Endothelial cell (in vitro differentiated cells): Measurements from ENCODE around the gene PRPF19. TPM values are rescaled to one million over a fixed set of nuclear protein-coding genes. Genes with fewer than 3 reads are reported as not detected.

ENCODE experiments used
- DNase-seq: peaks from one replicate; pipeline ENCODE4 v3.0.0; 2021; ENCODE audit warnings: low spot score
- H3K27ac Mint-ChIP-seq: one replicate; pipeline ENCODE4 v1.8.0; 2021; ENCODE audit warnings: mixed read lengths, inconsistent platforms; ENCODE audit not compliant: unreplicated experiment
- H3K27me3 Mint-ChIP-seq: one replicate; pipeline ENCODE4 v1.8.0; 2021; ENCODE audit warnings: mild to moderate bottlenecking, moderate library complexity, mixed read lengths, inconsistent platforms; ENCODE audit not compliant: unreplicated experiment
- H3K36me3 Mint-ChIP-seq: one replicate; pipeline ENCODE4 v1.8.0; 2021; ENCODE audit warnings: mild to moderate bottlenecking, low read depth, mixed read lengths, inconsistent platforms; ENCODE audit not compliant: unreplicated experiment
- H3K4me1 Mint-ChIP-seq: one replicate; pipeline ENCODE4 v1.8.0; 2021; ENCODE audit warnings: mild to moderate bottlenecking, mixed read lengths, inconsistent platforms; ENCODE audit not compliant: unreplicated experiment
- H3K4me3 Mint-ChIP-seq: one replicate; pipeline ENCODE4 v1.8.0; 2021; ENCODE audit warnings: mild to moderate bottlenecking, mixed read lengths, inconsistent platforms; ENCODE audit not compliant: unreplicated experiment
- H3K9me3 Mint-ChIP-seq: one replicate; pipeline ENCODE4 v1.8.0; 2021; ENCODE audit warnings: mixed read lengths, inconsistent platforms; ENCODE audit not compliant: unreplicated experiment
- CTCF ChIP-seq: fragments of 200-600 bp; sonication (generic); IDR thresholded peaks from one replicate; pipeline ENCODE4 v1.5.0; 2021; ENCODE audit warnings: antibody characterized with exemption; ENCODE audit not compliant: unreplicated experiment
- total RNA-seq: library from RNA; stranded (reverse); fragmentation: NEBNext Ultra II Directional; extraction: Animal tissue kit (Norgen Biotek cat#: 25700); gene quantifications from one replicate; pipeline ENCODE4 v1.2.1, GENCODE V29; 2021; ENCODE audit not compliant: unreplicated experiment

The PRPF19 gene
- total RNA-seq, 1 donor from 2014 or later = 163 TPM

- no peak overlapping the region for H3K27ac Mint-ChIP-seq
- H3K27me3 Mint-ChIP-seq = peaks cover 9% of the 10 kb centered on the region
- no peak for TF ChIP-seq CTCF
- peaks cover 33% of the 10 kb centered on the region for H3K4me1 Mint-ChIP-seq
- H3K36me3 Mint-ChIP-seq = peaks cover 8% of the 10 kb centered on the region
- H3K9me3 Mint-ChIP-seq = no peaks in the 10 kb centered on the region
- DNase-seq = peak; percentile 23
- H3K4me3 Mint-ChIP-seq = peak overlapping the region; percentile 87
Observed at GRCh38 chr11:60842668-60843600, 63.5 kb downstream of the PRPF19 start.

GRCh38 chr11:60841797-60842667, 64.4 kb downstream of the PRPF19 start, which contains the start of gene CCDC86:
Gene CCDC86 (plus strand): TSS chr11:60842113. CDS start chr11:60842125, 12 bp downstream.
- Mint-ChIP-seq H3K36me3 (peaks cover 8% of the 10 kb centered on the region), H3K27ac (peak within 1 kb of the TSS; percentile 62), H3K27me3 (peaks cover 8% of the 10 kb centered on the region), H3K4me1 (peaks cover 33% of the 10 kb centered on the region), H3K9me3 (no peaks in the 10 kb centered on the region), H3K4me3 (peak within 1 kb of the TSS; percentile 87)
- DNase-seq = peak; percentile 98
- TF ChIP-seq CTCF = no peak

Other genes starting within 250 kb of the PRPF19 start
- not detected for gene MS4A8, start 207.0 kb downstream of the PRPF19 start, total RNA-seq
- gene MS4A18, start 181.9 kb downstream of the PRPF19 start, total RNA-seq = not detected
- gene MS4A15, start 149.7 kb downstream of the PRPF19 start, total RNA-seq = not detected
- not detected for gene MS4A10, start 121.3 kb downstream of the PRPF19 start, total RNA-seq
- 15.5 TPM for gene CCDC86, start 64.5 kb downstream of the PRPF19 start, total RNA-seq
- not detected for gene PTGDR2, start 50.6 kb downstream of the PRPF19 start, total RNA-seq
- gene ZP1, start 39.0 kb downstream of the PRPF19 start, total RNA-seq = not detected
- 95.1 TPM for gene TMEM109, start 7.6 kb upstream of the PRPF19 start, total RNA-seq
- gene TMEM132A, start 17.9 kb upstream of the PRPF19 start, total RNA-seq = 164 TPM
- 0.62 TPM for gene SLC15A3, start 45.6 kb upstream of the PRPF19 start, total RNA-seq
- 0.33 TPM for gene CD6, start 65.1 kb upstream of the PRPF19 start, total RNA-seq
- gene CD5, start 195.9 kb upstream of the PRPF19 start, total RNA-seq = not detected